ENCODE data around the gene TCERG1L.
"Not testable (repeated sequence)": the region's sequence is repeated elsewhere in the genome, so short reads cannot be mapped to it uniquely, and the experiment has no call there.

The TCERG1L gene

DNA sequence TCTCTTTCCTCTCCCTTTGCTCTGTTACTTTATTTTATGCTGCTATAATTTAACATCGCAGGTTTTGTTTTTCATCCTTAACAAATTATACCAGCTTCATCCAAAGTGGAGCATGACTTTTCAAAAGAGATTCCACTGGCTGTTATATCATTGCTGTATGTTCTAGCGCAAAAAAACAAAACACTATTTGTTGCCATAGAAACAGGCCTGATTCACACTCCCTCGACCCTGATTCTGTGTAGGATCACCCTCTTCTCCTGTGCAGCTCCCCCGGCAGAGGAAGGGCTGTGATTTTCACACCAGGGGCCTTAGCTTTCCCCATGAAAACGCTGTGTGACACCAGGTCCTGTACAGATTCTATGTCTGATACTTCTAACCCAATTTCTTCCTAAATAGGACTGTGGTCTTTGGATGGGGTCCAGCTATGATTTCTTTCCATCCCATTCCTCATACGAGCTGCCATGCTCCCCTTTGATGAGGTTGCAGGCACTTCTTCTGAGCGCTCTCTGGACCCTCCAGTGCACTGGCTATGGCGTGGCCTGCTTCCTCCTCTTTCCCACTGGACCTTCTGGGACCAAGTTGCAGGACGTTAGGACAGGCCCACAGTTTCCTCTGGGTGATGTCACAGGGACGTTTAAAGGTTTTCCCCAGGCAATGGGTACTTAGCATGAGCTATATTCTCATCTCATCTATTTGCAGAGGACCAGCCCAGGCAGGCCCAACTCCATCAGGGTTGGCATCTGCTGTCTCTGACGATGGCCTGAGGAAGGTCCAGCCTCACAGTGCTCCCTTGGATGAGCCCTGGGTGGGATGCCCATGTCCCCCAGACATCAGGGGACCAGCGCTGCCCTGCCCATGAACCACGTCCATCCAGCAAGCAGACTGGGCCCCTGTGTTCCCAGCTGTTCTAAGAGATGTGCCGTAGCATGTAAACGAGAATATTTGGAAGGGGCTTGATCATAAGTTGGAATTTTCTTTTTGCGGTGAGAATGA, 210.8 kb downstream of the TCERG1L start:
- DNase-seq (ENCODE audit: low spot score), result not testable (repeated sequence)

DNA sequence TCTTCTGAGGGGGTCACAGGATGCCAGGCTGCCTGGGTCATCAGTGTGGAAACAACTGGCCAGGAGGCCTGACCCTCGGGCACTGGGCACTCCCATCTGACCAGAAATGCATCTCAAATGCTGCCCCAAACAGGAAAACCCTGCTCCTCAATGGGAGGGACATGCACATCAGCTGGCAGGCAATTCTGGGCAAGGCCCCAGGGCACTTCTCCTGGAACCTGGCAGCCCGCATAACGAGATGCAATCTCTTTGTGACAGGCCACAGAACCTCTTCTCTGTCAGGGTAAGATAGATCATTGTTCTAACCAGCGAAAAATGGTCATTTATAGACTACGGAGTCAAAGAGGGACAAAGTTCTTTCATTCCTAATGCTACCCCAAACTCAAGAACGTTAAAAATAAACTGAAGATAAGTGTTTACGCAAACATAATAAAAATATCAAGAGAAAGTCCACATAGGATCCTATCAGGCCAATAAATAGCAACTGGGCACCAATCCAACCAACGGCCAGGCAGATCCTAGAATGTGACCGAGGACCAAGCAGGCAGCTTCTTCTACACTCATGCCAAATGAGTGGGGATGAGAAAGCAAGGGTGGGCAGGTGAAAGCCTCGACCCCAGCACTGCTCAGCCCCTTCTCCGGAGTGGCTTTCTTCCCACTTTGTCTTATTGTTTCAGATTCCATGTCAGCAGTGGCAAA, 212.3 kb downstream of the TCERG1L start:
- no peak for DNase-seq (ENCODE audit: low spot score)

DNA sequence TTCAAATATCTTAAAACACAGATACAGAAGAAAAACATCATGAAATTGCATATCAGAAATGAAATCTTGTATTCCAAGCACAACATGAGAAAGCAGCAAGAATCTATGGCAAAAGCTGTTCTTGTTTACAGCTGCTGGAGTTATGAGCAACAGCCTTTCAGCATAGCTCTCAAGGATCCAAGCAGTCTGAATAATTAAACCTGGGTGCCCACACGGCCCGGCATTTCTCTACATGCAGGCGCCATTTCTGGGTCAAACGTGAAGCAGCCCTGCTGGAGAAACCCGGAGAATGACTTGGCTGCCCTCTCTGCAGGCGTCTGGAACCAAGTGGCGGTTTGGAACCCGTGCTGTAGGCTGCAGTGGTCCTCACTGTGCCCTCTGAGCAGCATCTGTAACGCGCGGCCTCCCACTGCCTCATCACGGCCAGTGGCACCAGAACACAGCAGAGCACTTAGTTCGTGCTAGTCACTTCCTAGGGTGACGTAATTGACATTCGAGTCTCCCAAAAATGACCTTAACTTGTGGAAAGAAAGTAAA, 213.0 kb downstream of the TCERG1L start:
- no peak for DNase-seq (ENCODE audit: low spot score)

DNA sequence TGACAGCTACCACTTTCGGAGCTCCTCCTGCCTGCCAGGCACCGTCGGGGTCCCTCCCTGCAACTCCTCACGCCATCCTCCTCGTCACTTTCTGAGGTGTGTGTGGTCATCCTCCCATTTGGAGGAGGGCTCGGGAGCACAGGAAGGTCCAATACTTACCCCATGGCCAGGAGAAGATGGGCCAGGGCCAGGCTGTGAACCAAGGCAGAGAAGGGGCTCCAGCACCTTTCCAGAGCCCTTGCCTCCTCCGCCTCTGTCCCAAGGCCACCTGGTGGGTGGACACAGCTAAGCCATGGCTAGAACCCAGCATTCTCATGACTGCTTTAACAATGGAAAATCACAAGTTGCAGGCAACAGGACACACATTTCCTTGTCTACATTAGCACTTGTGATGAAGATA, 215.5 kb downstream of the TCERG1L start:
- no peak for DNase-seq (ENCODE audit: low spot score)

DNA sequence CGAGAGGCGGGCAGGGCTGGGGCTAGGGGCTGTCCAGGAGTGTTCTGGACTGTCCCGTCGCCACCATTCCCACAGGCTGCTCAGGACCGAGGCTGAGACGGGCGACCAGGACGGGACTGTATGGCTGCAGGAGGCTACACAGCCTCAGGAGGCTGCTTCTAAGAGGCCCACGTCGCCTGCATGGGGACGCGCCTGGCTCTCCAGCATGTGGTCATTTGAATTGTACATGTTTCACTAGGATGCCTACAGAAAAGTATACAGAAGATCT, 216.3 kb downstream of the TCERG1L start:
- DNase-seq (ENCODE audit: low spot score), result no peak

- no peak for DNase-seq (ENCODE audit: low spot score)
These were observed 216.8 kb downstream of the TCERG1L start for GRCh38 chr10:131094527-131095312.

DNA sequence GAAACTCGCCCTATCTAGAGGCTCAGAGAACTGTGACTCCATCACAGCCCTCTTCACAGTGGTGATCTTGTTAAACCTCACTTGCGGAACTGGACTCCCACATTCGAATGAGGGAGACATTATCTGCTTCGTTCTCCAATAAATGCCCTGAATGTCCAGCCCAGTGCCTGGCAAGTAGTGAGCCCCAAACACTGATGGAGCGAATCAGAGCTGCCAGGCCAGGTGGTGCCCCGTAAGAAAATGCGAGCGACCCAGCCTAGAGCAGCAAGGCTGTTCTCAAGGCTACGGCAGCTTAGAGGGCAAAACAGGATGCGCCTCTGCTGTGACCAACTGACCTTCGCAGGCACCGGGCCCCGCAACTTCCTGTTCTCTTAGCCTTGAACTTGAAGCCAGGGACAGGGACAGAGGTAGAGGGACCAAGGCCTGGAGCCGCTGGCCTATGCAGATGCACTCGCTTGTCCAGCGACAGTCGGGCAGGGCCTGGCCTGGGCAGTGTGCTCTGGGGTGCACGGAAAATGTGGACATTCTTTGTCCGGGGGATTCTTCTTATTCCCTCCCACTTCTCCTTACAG, 217.6 kb downstream of the TCERG1L start:
- peak; percentile 7 for DNase-seq (ENCODE audit: low spot score)

- DNase-seq (ENCODE audit: low spot score), result no peak
These were observed 218.2 kb downstream of the TCERG1L start for GRCh38 chr10:131093346-131093745.

GRCh38 chr10:131092876-131093275, 218.6 kb downstream of the TCERG1L start:
- DNase-seq (ENCODE audit: low spot score), result no peak

DNA sequence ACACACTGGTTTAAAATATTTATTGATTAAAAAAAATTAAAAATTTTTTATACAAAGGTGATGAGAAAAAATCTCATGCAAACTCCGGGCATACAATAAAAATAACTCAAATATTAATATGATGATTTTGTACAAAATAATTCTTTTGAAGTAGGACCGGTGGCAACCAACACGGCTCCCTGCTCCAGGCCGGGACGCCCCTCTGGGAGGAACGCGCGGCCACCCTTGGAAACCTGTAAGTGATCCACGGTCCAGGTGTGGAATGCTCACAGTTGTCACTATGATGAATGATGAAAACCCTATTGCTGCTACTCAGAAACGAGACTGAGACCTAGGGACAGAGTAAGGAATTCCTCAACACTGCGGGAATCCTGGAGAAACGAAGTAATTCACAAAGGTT, 219.1 kb downstream of the TCERG1L start:
- DNase-seq (ENCODE audit: low spot score), result no peak

- DNase-seq (ENCODE audit: low spot score), result no peak
These were observed 219.8 kb downstream of the TCERG1L start for GRCh38 chr10:131091682-131092081.

DNA sequence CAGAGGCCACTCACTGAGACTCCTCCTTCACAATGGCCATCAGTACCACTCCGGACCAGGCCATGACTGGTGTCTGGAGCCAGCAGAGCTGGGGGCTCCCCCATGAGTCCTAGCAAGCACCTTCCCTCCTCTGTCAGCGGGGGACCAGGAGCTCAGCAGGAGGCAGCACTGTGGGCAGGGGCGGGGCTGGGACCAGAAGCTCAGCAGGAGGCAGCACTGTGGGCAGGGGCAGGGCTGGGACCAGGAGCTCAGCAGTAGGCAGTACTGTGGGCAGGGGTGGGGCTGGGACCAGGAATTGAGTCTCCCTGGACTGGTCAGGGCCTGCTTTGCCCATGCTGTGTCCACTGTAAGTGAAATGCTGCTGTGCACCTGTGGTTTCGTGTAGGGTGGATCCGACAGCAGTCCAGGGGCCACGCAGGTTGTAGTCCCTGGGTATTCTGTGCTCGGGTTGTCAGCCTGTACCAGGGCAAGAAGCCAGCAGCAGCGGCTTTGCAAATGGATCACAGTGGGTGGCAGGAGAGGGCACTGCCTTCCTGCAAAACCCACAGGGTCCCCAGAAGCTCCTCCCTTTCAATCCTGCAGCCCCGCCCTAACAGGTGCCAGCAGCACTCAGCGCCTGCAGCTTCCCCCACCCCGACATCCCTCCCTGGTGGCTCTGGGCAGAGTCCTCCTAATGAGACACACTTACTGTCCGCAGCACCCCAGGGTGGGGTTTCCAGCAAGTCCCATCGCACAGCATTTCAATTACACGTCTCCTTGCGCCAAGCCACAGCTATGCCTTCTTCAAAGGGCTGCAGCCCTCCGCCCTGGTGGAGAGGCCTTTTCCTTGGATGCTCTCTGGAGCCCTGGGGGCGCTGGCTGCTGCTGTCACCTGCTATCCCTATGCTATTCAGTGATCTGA, 220.5 kb downstream of the TCERG1L start:
- no peak for DNase-seq (ENCODE audit: low spot score)

DNA sequence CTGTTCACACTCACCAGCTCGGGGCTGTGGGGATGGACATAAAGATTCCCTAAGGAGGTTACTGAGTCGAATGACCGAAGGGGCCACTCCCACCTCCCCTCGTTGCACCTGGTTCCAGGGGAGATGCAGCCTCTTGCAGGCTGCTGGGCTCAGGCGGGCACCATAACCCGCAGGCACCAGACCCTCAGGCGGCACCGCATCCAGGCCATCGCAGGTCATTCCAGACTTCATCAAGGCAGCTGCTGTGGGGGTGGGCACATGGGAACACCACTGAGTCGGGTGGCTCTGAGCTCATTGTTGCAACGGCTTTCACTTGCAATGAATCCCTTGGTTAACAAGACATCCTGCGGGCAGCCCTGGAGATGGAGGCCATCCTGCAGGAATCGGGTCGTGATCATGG, 221.7 kb downstream of the TCERG1L start:
- no peak for DNase-seq (ENCODE audit: low spot score)

DNA sequence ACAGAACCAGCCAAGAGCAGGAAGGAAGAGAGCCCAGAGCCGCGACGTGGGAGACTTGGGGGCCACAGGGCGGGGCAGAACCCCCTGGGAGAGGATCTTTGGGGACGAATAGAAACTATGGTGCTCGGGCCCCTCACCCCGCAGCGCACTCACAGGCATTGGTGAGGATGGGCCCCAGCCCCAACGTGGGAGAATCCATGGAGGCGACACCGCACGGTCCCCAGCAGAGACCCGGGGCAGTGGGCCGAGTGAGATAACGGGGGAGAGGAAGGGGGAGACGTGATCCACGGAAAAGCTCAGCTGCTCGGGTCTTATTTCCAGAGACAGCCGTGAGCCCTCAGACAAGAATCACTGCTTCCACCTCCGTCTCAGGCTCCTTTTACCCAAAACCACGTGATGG, 222.4 kb downstream of the TCERG1L start:
- no peak for DNase-seq (ENCODE audit: low spot score)

- DNase-seq (ENCODE audit: low spot score), result no peak
These were observed 222.9 kb downstream of the TCERG1L start for GRCh38 chr10:131088619-131089018.

- no peak for DNase-seq (ENCODE audit: low spot score)
These were observed 223.9 kb downstream of the TCERG1L start for GRCh38 chr10:131087464-131088215.

- DNase-seq (ENCODE audit: low spot score), result no peak
These were observed 225.0 kb downstream of the TCERG1L start for GRCh38 chr10:131086511-131086910.

- DNase-seq (ENCODE audit: low spot score), result no peak
These were observed 225.4 kb downstream of the TCERG1L start for GRCh38 chr10:131086094-131086493.

GRCh38 chr10:131085091-131085860, 226.2 kb downstream of the TCERG1L start:
- no peak for DNase-seq (ENCODE audit: low spot score)

DNA sequence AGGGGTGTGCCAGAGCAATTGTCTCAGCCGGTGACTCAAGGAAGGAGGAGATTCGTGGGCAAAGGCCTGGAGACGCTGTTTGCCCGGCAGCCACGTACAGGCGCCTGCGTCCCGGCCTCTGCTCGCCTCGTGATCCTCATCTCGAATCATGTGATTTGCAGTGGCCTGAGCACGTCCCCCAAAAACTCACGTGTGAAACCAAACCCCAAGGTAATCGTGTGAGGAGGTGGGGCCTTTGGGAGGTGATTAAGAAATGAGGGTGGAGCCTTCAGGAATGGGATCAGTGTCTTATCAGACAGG, 226.8 kb downstream of the TCERG1L start:
- DNase-seq (ENCODE audit: low spot score), result no peak
